NT2/D1 (cell line): ENCODE measurements around the gene KPNA2.

Source experiments
- SUZ12 ChIP-seq: IDR thresholded peaks from 2 replicates; pipeline ENCODE4 v1.6.1; 2011; ENCODE audit not compliant: insufficient read length, insufficient read depth; ENCODE audit errors: extremely low read depth
- YY1 ChIP-seq: IDR thresholded peaks from 2 replicates; pipeline ENCODE4 v1.6.1; 2011; ENCODE audit not compliant: insufficient read length, insufficient read depth
- ZNF274 ChIP-seq: IDR thresholded peaks from 2 replicates; pipeline ENCODE4 v1.6.1; 2011; ENCODE audit warnings: mild to moderate bottlenecking, low read depth, low read length

DNA sequence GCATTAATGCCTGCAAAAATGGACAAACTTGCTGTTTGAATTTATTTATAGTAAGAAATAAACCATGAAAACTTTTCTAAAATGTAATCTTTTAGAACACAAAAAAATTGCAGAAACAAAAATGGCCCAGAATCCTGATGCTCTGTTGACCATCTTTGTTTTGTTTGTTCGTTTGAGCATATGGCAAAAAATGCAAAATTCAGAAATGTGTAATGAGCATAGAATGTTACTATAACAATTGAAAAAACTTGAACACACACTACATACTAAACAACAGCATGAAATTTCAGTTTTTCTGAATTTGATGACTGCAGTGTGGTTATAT lies 1.1 kb upstream of the KPNA2 start:
- no peak for TF ChIP-seq ZNF274
- TF ChIP-seq YY1: no peak
- TF ChIP-seq SUZ12: no peak
